PFSK-1 (cell line): ENCODE data around the gene FDXR.

Source experiments
- POLR2AphosphoS5 ChIP-seq: IDR thresholded peaks from 2 replicates; pipeline ENCODE4 v1.6.1; 2012; ENCODE audit warnings: low read depth, mild to moderate bottlenecking, control low read depth, low read length, moderate library complexity
- REST ChIP-seq, 2 experiments: IDR thresholded peaks; 2 replicates each; pipeline versions ENCODE4 v1.6.1 to v1.8.0; 2011 to 2012; ENCODE audit warnings: low read depth in 2 of 2, low read length in 2 of 2, control low read depth in 1 of 2, inconsistent platforms in 1 of 2, mild to moderate bottlenecking in 1 of 2, moderate library complexity in 1 of 2; ENCODE audit not compliant: insufficient read depth in 1 of 2

DNA sequence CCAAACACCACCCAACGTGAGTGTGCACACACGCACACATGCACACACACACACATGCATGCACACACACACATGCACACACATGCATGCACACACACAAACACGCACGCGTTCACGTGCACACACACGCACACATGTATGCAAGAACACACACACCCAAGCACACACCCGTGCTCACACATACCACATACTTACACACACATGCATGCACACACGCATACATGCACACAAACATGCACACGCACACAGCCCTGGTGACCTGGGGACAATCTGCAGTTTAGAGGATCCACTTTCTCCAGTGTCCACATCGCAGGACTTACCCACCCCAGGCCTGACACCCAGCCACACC lies 44.0 kb upstream of the FDXR start:
- TF ChIP-seq POLR2AphosphoS5, result no peak
- TF ChIP-seq REST (IDR thresholded peaks at IDR 0.05; ENCODE audit: insufficient read depth in 1 of 2, low read depth in 2 of 2, low read length in 2 of 2), result no peak
